ENCODE measurements around the gene NOLC1. TPM values are rescaled to one million over a fixed set of nuclear protein-coding genes. Genes with fewer than 3 reads are reported as not detected.
A peak's percentile ranks its signal among the peaks of the same experiment; 100 is the strongest.

NOLC1 gene
- total and polyA plus RNA-seq, 4 experiments from 2014 or later: 20.0 to 75.0 (median 67.7) TPM

DNA sequence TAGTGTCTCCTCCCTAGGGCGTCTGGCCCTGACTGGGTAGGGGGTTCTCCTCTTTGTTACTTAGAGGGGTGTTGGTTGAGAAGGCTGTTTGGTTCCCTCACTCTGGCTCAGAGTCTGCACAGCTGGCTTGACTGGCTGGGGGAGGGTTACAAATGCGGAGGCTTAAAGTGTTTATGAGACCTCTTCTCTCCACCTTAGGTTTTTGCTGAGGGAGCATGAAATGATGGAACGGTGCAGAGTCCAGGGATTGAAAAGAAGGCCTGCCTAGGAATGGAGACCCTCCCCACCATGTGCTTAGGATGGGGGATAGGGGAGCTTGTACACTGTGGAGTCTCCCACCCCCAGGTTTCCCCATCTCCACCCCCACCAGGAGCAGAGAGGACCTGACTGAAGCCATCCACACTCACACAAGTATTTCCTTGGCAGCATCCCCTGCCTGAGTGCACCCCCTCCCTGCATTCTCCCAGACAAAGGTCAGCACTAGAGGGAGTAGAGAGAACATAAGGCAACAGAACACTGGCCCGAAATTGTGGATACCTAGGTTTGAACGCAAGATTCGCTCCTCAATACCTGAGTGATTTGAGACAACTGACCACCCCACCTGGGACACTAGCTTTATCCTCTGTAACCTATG, 30.3 kb upstream of the NOLC1 start:
- peaks cover 0 to 5% of the 10 kb centered on the region in 2 donors for H3K36me3 Mint-ChIP-seq
- peaks cover 34% of the 10 kb centered on the region for H3K4me1 ChIP-seq (ENCODE audit: insufficient read depth, low read length)
- H3K4me3 Mint-ChIP-seq: peak overlapping the region in 7 of 8 donors; percentile 90 to 94 (median 91)
- CTCF ChIA-PET (ENCODE audit: partially characterized antibody): interaction anchor here (0.9 to 1.8 kb wide), 2 partner anchors 8 to 10 kb away, joined by 3 to 11 read pairs; partner anchors contain the start of gene PPRC1
- peak overlapping the region; percentile 90 for H3K27ac ChIP-seq (ENCODE audit: low read depth, low read length)
- peak overlapping the region; percentile 84 to 94 (median 93) for H3K27ac Mint-ChIP-seq
- no peaks in the 10 kb centered on the region for H3K9me3 Mint-ChIP-seq
- H3K27me3 Mint-ChIP-seq: no peaks in the 10 kb centered on the region
- no peaks in the 10 kb centered on the region for H3K9me3 ChIP-seq (ENCODE audit: control insufficient read depth in 1 of 2, low read length in 2 of 2)
- H3K4me1 Mint-ChIP-seq: peaks cover 23 to 55% (median 37%) of the 10 kb centered on the region in 4 donors
- no peaks in the 10 kb centered on the region for H3K27me3 ChIP-seq (ENCODE audit: insufficient read depth, low read length)
- intact Hi-C loops (cut with micrococcal nuclease): no loop called here
- no peak overlapping the region for H3K4me3 ChIP-seq (ENCODE audit: low read length in 2 of 2)
- no peaks in the 10 kb centered on the region for H3K36me3 ChIP-seq (ENCODE audit: insufficient read depth, low read length)
- POLR2A ChIA-PET (ENCODE audit: partially characterized antibody): interaction anchor here (0.5 to 3.4 kb wide), 6 partner anchors 10 to 1621 kb away, joined by 3 to 24 read pairs (median 5); partner anchors contain the start of genes HPS6, NOLC1 and PPRC1
- no peak for DNase-seq

DNA sequence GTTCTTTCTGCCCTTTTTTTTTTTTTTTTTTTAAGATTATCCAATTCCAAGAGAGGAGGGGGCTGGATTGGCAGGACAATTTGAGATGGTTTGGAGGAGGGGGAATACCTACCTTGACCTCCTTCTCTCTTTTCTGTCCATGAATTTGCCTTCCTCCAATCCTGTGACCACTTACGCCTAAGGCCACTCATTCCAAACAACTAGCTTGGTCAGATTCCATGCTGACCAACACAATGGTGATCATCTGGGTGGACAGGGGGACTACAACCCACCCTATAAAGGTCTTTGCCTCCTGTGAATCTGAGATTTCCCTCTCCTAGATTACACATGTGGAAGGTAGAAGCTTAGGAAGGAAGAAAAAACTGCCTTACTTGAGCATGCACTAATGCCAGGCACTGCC, 29.7 kb upstream of the NOLC1 start:
- Histone ChIP-seq H3K36me3 (ENCODE audit: insufficient read depth, low read length) (no peaks in the 10 kb centered on the region), H3K27me3 (ENCODE audit: insufficient read depth, low read length) (no peaks in the 10 kb centered on the region), H3K27ac (ENCODE audit: low read depth, low read length) (no peak overlapping the region), H3K9me3 (ENCODE audit: control insufficient read depth in 1 of 2, low read length in 2 of 2) (no peaks in the 10 kb centered on the region), H3K4me3 (ENCODE audit: low read length in 2 of 2) (no peak overlapping the region), H3K4me1 (ENCODE audit: insufficient read depth, low read length) (peaks cover 28% of the 10 kb centered on the region)
- CTCF ChIA-PET (ENCODE audit: partially characterized antibody): interaction anchor here (0.7 to 1.8 kb wide), 6 partner anchors 9 to 1125 kb away, joined by 3 to 11 read pairs (median 3); partner anchors contain the start of gene PPRC1
- Mint-ChIP-seq H3K9me3 (no peaks in the 10 kb centered on the region), H3K27ac (peak overlapping the region in 6 of 7 donors; percentile 38 to 94 (median 74)), H3K36me3 (peaks cover 0 to 5% of the 10 kb centered on the region in 2 donors), H3K4me3 (peak overlapping the region in 6 of 8 donors; percentile 11 to 94 (median 47)), H3K27me3 (no peaks in the 10 kb centered on the region), H3K4me1 (peaks cover 22 to 49% (median 33%) of the 10 kb centered on the region in 4 donors)
- intact Hi-C loops (cut with micrococcal nuclease): no loop called here
- POLR2A ChIA-PET (ENCODE audit: partially characterized antibody): interaction anchor here (1.0 to 3.4 kb wide), 2 partner anchors 9 to 17 kb away, joined by 3 to 24 read pairs; partner anchors contain the start of gene PPRC1
- DNase-seq: no peak

DNA sequence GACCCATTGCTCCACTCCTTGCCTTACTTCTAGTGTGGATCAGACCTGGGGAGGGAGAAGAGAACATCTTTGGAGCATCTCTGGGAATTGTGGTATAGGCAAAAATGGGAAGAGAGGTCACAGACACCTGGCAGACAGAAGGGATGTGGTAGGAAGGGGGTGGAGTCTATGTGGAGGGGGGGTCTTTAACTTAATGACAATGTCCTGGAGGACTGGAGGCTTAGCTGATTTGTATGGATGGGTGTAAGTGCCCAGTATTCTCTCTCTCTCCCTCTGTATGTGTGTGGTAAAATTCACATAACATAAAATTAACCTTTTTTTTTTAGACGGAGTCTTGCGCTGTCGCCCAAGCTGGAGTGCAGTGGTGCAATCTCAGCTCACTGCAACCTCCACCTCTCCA, 29.0 kb upstream of the NOLC1 start:
- POLR2A ChIA-PET (ENCODE audit: partially characterized antibody): interaction anchor here (0.7 to 3.4 kb wide), 5 partner anchors 8 to 68 kb away, joined by 3 to 24 read pairs (median 3); partner anchors contain the start of genes ARMH3 and PPRC1
- intact Hi-C loops (cut with micrococcal nuclease): no loop called here
- Mint-ChIP-seq H3K36me3 (peaks cover 0 to 5% of the 10 kb centered on the region in 2 donors), H3K27me3 (no peaks in the 10 kb centered on the region), H3K4me1 (peaks cover 15 to 42% (median 25%) of the 10 kb centered on the region in 4 donors), H3K9me3 (no peaks in the 10 kb centered on the region), H3K27ac (peak overlapping the region in 4 of 7 donors; percentile 1 to 77 (median 54)), H3K4me3 (no peak overlapping the region)
- H3K9me3 ChIP-seq (ENCODE audit: control insufficient read depth in 1 of 2, low read length in 2 of 2): no peaks in the 10 kb centered on the region
- no peaks in the 10 kb centered on the region for H3K36me3 ChIP-seq (ENCODE audit: insufficient read depth, low read length)
- H3K4me3 ChIP-seq (ENCODE audit: low read length in 2 of 2): no peak overlapping the region
- CTCF ChIA-PET (ENCODE audit: partially characterized antibody): interaction anchor here (1.5 to 2.1 kb wide), 4 partner anchors 9 to 1126 kb away, joined by 3 to 11 read pairs (median 6); partner anchors contain the start of gene PPRC1
- peaks cover 20% of the 10 kb centered on the region for H3K4me1 ChIP-seq (ENCODE audit: insufficient read depth, low read length)
- H3K27ac ChIP-seq (ENCODE audit: low read depth, low read length): no peak overlapping the region
- no peaks in the 10 kb centered on the region for H3K27me3 ChIP-seq (ENCODE audit: insufficient read depth, low read length)
- no peak for DNase-seq

DNA sequence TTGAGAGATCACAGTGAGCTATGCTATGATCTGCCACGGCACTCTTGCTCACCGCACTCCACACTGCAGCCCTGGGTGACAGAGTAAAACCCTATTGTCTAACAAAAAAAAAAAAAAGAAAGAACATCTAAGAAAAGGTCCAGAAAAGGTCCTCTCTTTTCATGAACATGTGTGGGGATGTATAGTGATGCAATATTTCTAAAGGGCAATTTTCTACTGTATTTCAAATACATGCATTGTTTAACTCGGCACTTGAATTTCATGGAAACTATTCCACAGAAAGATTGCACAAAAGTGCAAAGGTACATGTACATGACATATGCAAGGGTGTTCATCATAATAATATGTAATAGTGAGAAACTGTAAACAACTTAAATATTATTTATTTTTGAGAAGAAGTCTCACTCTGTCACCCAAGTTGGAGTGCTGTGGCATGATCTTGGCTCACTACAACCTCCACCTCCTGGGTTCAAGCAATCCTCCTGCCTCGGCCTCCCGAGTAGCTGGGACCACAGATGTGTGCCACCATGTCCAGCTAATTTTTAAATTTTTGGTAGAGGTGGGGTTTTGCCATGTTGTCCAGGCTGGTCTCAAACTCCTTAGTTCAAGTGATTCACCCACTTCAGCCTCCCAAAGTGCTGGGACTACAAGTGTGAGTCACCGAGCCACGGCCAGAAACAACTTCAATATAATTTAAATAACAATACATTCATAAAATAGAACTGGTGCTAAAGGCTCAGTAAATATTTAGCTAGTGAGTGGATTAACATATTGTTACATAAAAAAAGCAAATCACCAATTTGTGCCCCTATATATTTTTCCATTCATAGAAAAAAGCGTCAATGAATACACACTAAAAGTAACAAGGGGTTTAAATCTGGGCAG, 20.7 kb upstream of the NOLC1 start:
- ChIA-PET CTCF (ENCODE audit: partially characterized antibody) (interaction anchor here (0.6 to 2.1 kb wide), 20 partner anchors 8 to 582 kb away, joined by 3 to 17 read pairs (median 4); partner anchors contain the start of genes CUEDC2 and NOLC1), POLR2A (ENCODE audit: partially characterized antibody) (interaction anchor here (0.7 to 3.2 kb wide), 9 partner anchors 10 to 372 kb away, joined by 3 to 24 read pairs (median 6); partner anchors contain the start of genes LDB1, NOLC1 and OGA)
- H3K27me3 Mint-ChIP-seq: no peaks in the 10 kb centered on the region
- peaks cover 0 to 16% of the 10 kb centered on the region in 2 donors for H3K36me3 Mint-ChIP-seq
- no peak for DNase-seq
- H3K27ac Mint-ChIP-seq: peak overlapping the region in 6 of 7 donors; percentile 92 to 99 (median 97)
- peaks cover 0 to 2% (median 0%) of the 10 kb centered on the region in 8 donors for H3K9me3 Mint-ChIP-seq
- no peaks in the 10 kb centered on the region for H3K36me3 ChIP-seq (ENCODE audit: insufficient read depth, low read length)
- H3K27ac ChIP-seq (ENCODE audit: low read depth, low read length): peak overlapping the region; percentile 88
- intact Hi-C loops (cut with micrococcal nuclease): loop anchor here (1.0 to 5.0 kb wide), 12 partner anchors 11 to 511 kb away; partner anchors contain the start of genes ACTR1A, ARMH3, ELOVL3 and GBF1
- no peaks in the 10 kb centered on the region for H3K9me3 ChIP-seq (ENCODE audit: control insufficient read depth in 1 of 2, low read length in 2 of 2)
- H3K4me3 Mint-ChIP-seq: peak overlapping the region in 1 of 8 donors; percentile 57
- peaks cover 25 to 41% (median 33%) of the 10 kb centered on the region in 4 donors for H3K4me1 Mint-ChIP-seq
- H3K27me3 ChIP-seq (ENCODE audit: insufficient read depth, low read length): no peaks in the 10 kb centered on the region
- no peak overlapping the region for H3K4me3 ChIP-seq (ENCODE audit: low read length in 2 of 2)
- peaks cover 32% of the 10 kb centered on the region for H3K4me1 ChIP-seq (ENCODE audit: insufficient read depth, low read length)

DNA sequence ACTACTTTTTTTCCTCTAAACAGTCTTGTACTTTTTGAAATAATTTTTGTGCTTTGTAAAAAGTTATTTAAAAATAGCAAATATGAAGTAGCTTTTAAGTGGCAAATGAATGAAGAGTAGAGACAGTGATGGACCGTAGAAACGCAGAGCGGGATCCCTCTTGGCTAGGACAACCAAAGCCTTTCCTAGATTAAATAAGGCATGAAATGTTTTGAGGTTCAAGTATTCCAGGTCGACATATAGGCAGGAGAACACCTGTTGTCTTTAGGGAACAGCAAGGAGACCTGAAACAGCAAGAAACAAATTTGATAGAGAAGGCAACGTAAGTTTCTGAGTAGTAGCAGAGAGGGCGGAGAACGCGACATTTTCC, 20.0 kb upstream of the NOLC1 start:
- peaks cover 27 to 44% (median 36%) of the 10 kb centered on the region in 4 donors for H3K4me1 Mint-ChIP-seq
- H3K36me3 Mint-ChIP-seq: peaks cover 0 to 19% of the 10 kb centered on the region in 2 donors
- CTCF ChIA-PET (ENCODE audit: partially characterized antibody): interaction anchor here (0.6 to 2.1 kb wide), 18 partner anchors 9 to 581 kb away, joined by 3 to 17 read pairs (median 4); partner anchors contain the start of genes CUEDC2, ELOVL3 and NOLC1
- POLR2A ChIA-PET (ENCODE audit: partially characterized antibody): interaction anchor here (0.8 to 3.2 kb wide), 9 partner anchors 11 to 314 kb away, joined by 3 to 24 read pairs (median 6); partner anchors contain the start of genes LDB1, NOLC1 and OGA
- Histone ChIP-seq H3K27me3 (ENCODE audit: insufficient read depth, low read length) (no peaks in the 10 kb centered on the region), H3K4me3 (ENCODE audit: low read length in 2 of 2) (peak overlapping the region in 1 of 2 donors; percentile 61), H3K27ac (ENCODE audit: low read depth, low read length) (peak overlapping the region; percentile 88), H3K4me1 (ENCODE audit: insufficient read depth, low read length) (peaks cover 38% of the 10 kb centered on the region), H3K9me3 (ENCODE audit: control insufficient read depth in 1 of 2, low read length in 2 of 2) (no peaks in the 10 kb centered on the region), H3K36me3 (ENCODE audit: insufficient read depth, low read length) (no peaks in the 10 kb centered on the region)
- intact Hi-C loops (cut with micrococcal nuclease): loop anchor here (1.0 to 5.0 kb wide), 12 partner anchors 12 to 510 kb away; partner anchors contain the start of genes ACTR1A, ARMH3, ELOVL3 and GBF1
- H3K27me3 Mint-ChIP-seq: no peaks in the 10 kb centered on the region
- H3K9me3 Mint-ChIP-seq: peaks cover 0 to 2% (median 0%) of the 10 kb centered on the region in 8 donors
- peak overlapping the region; percentile 92 to 99 (median 96) for H3K4me3 Mint-ChIP-seq
- H3K27ac Mint-ChIP-seq: peak overlapping the region; percentile 92 to 99 (median 96)
- no peak for DNase-seq

DNA sequence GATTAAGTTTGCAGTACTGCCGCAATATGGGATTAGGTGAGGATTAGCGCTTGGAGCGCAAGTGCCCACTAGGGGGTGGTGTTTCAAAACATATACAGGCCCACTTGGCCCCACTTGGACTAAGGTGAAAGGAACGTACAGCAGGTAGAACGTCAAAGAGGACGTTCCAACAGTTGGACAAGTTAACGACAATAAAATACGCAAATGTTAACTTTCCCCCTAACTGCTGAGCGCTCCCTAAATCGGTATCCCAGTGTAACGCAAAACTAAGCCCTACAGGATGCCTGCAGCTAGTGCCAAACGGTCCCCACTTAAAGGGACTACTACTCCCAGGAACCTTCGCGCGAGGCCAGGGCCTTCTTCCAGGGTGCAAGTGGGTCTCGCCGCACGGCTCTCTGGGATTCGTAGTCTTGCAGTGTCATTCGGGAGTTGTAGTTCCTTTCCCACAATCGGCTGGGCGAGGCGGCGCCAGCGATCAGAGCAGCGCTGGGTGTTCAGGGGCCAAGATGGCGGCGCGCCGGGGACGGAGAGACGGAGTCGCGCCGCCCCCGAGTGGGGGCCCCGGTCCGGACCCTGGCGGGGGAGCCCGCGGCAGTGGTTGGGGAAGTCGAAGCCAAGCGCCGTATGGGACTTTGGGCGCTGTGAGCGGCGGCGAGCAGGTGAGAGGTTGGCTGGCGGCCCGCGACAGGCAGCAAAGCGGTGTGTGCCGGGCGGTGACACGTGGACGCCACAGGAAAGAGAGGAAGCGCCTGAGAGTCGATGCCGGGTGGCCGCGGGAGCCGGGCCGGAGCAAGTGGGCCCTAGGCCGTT, 19.4 kb upstream of the NOLC1 start, which contains the start of gene PPRC1:
Gene PPRC1 (plus strand): TSS at position 478 of the 810 bp plus-strand sequence. CDS start 29 bp downstream, at position 507.
- Mint-ChIP-seq H3K4me3 (peak within 1 kb of the TSS; percentile 92 to 99 (median 96)), H3K27me3 (no peaks in the 10 kb centered on the region), H3K9me3 (peaks cover 0 to 2% (median 0%) of the 10 kb centered on the region in 8 donors), H3K27ac (peak within 1 kb of the TSS; percentile 93 to 99 (median 96)), H3K4me1 (peaks cover 27 to 50% (median 38%) of the 10 kb centered on the region in 4 donors), H3K36me3 (peaks cover 0 to 24% of the 10 kb centered on the region in 2 donors)
- peaks cover 1% of the 10 kb centered on the region for H3K36me3 ChIP-seq (ENCODE audit: insufficient read depth, low read length)
- intact Hi-C loops (cut with micrococcal nuclease): loop anchor here (1.0 to 5.0 kb wide), 12 partner anchors 12 to 510 kb away; partner anchors contain the start of genes ACTR1A, ARMH3, ELOVL3 and GBF1
- ChIA-PET CTCF (ENCODE audit: partially characterized antibody) (interaction anchor here (0.6 to 2.1 kb wide), 14 partner anchors 9 to 581 kb away, joined by 3 to 17 read pairs (median 6); partner anchors contain the start of genes CUEDC2, ELOVL3 and NOLC1), POLR2A (ENCODE audit: partially characterized antibody) (interaction anchor here (0.8 to 3.2 kb wide), 9 partner anchors 11 to 314 kb away, joined by 3 to 24 read pairs (median 6); partner anchors contain the start of genes LDB1, NOLC1 and OGA)
- DNase-seq: peak; percentile 97 to 99 (median 97)
- H3K27ac ChIP-seq (ENCODE audit: low read depth, low read length): peak within 1 kb of the TSS; percentile 88
- H3K4me3 ChIP-seq (ENCODE audit: low read length in 2 of 2): peak within 1 kb of the TSS; percentile 55 to 61
- no peaks in the 10 kb centered on the region for H3K27me3 ChIP-seq (ENCODE audit: insufficient read depth, low read length)
- peaks cover 38% of the 10 kb centered on the region for H3K4me1 ChIP-seq (ENCODE audit: insufficient read depth, low read length)
- H3K9me3 ChIP-seq (ENCODE audit: control insufficient read depth in 1 of 2, low read length in 2 of 2): no peaks in the 10 kb centered on the region

Measured in CD4-positive, alpha-beta memory T cell (primary cell).